Caco-2 (cell line): ENCODE results near the gene B4GALNT4. TPM values are rescaled to one million over a fixed set of nuclear protein-coding genes. Genes with fewer than 3 reads are reported as not detected.

Experiments used
- BruUV-seq: library from RNA; stranded (reverse); fragments of 400-500 nt; replicated peaks from 2 replicates; lab custom pipeline; 2021; lab: Mats Ljungman, UMichigan
- CTCF ChIA-PET: fragments of 300-600 bp; sonication (Branson Sonifier 250); formaldehyde crosslinking; loops from one replicate; lab custom pipeline; 2022; ENCODE audit warnings: antibody characterized with exemption; lab: Charles Lee
- POLR2A ChIA-PET: fragments of 300-600 bp; sonication (Branson Sonifier 250); formaldehyde crosslinking; loops from one replicate; lab custom pipeline; 2022; ENCODE audit warnings: antibody characterized with exemption; lab: Charles Lee
- DNase-seq, 2 experiments: peaks; one replicate each; pipeline versions ENCODE4 v3.0.0 to v3.0.0-alpha.2; 2020 to 2022
- H3K27me3 ChIP-seq: replicated peaks from 2 replicates; pipeline ENCODE4 v1.6.0; 2011; ENCODE audit warnings: low read length; ENCODE audit not compliant: control insufficient read depth, insufficient read depth
- H3K36me3 ChIP-seq: 2 replicates; pipeline ENCODE4 v1.5.1; 2011; ENCODE audit warnings: low read length; ENCODE audit not compliant: control insufficient read depth, insufficient read depth
- H3K4me1 ChIP-seq: fragments of 250-450 bp; sonication (Bioruptor Pico); 2 replicates; pipeline ENCODE4 v1.5.1; 2020; ENCODE audit warnings: mild to moderate bottlenecking
- H3K4me3 ChIP-seq: 2 replicates; pipeline ENCODE4 v1.5.1; 2011; ENCODE audit warnings: low read depth, mild to moderate bottlenecking, control low read depth, low read length
- H3K9me3 ChIP-seq: fragments of 250-450 bp; sonication (Bioruptor Pico); 2 replicates; pipeline ENCODE4 v1.5.1; 2020; ENCODE audit warnings: mild to moderate bottlenecking, moderate library complexity
- H3K27ac Mint-ChIP-seq: one replicate; pipeline ENCODE4 v1.8.0; 2022; ENCODE audit warnings: mixed read lengths; ENCODE audit not compliant: unreplicated experiment
- H3K27me3 Mint-ChIP-seq: one replicate; pipeline ENCODE4 v1.8.0; 2022; ENCODE audit warnings: mixed read lengths; ENCODE audit not compliant: insufficient read depth, unreplicated experiment
- H3K36me3 Mint-ChIP-seq: one replicate; pipeline ENCODE4 v1.8.0; 2022; ENCODE audit warnings: mild to moderate bottlenecking, mixed read lengths; ENCODE audit not compliant: insufficient read depth, unreplicated experiment
- H3K4me1 Mint-ChIP-seq: one replicate; pipeline ENCODE4 v1.8.0; 2022; ENCODE audit warnings: low read depth, mixed read lengths; ENCODE audit not compliant: unreplicated experiment
- H3K4me3 Mint-ChIP-seq: one replicate; pipeline ENCODE4 v1.8.0; 2022; ENCODE audit warnings: mild to moderate bottlenecking, moderate library complexity, mixed read lengths; ENCODE audit not compliant: unreplicated experiment
- H3K9me3 Mint-ChIP-seq: one replicate; pipeline ENCODE4 v1.8.0; 2022; ENCODE audit warnings: mixed read lengths; ENCODE audit not compliant: unreplicated experiment
- CTCF ChIP-seq, 2 experiments: fragments of 200-600 bp in 1 of 2; IDR thresholded peaks; 1 replicate in 1 of 2; 2 replicates in 1 of 2; pipeline versions ENCODE4 v1.5.1 to v1.8.0; 2011 to 2022; ENCODE audit warnings: antibody characterized with exemption in 1 of 2, control low read depth in 1 of 2, inconsistent platforms in 1 of 2, low read depth in 1 of 2, low read length in 1 of 2, mild to moderate bottlenecking in 1 of 2, moderate library complexity in 1 of 2; ENCODE audit not compliant: insufficient read depth in 1 of 2, severe bottlenecking in 1 of 2, unreplicated experiment in 1 of 2
- intact Hi-C: fragments of 100-400 bp; cut with micrococcal nuclease; formaldehyde crosslinking; loops from one replicate; pipeline ENCODE4 v1.10.0; 2022; ENCODE audit not compliant: unreplicated experiment
- total RNA-seq: library from RNA; stranded (reverse); gene quantifications from 2 replicates; pipeline ENCODE4 v1.2.3, GENCODE V29; 2022

Gene B4GALNT4
- total RNA-seq, 1 experiment from 2014 or later = 35.6 TPM

- no peaks in the 10 kb centered on the region for H3K36me3 Mint-ChIP-seq
- CTCF ChIA-PET = interaction anchor here (4.0 kb wide), 1 partner anchor 102 kb away, joined by 15 read pairs; no protein-coding TSS in a partner anchor
- no peak overlapping the region for H3K27ac Mint-ChIP-seq
- BruUV-seq = no TSS peak
- DNase-seq = no peak
- H3K9me3 Mint-ChIP-seq = no peaks in the 10 kb centered on the region
- Histone ChIP-seq H3K4me3 (no peak overlapping the region), H3K27me3 (no peaks in the 10 kb centered on the region), H3K9me3 (no peaks in the 10 kb centered on the region; the same call in 1 of the 2 replicates), H3K36me3 (no peaks in the 10 kb centered on the region), H3K4me1 (peaks cover 36% of the 10 kb centered on the region)
- POLR2A ChIA-PET = no interaction called here
- peaks cover 32% of the 10 kb centered on the region for H3K4me1 Mint-ChIP-seq
- intact Hi-C loops = no loop called here
- no peak for TF ChIP-seq CTCF (IDR thresholded peaks at IDR 0.05; ENCODE audit: insufficient read depth in 1 of 2, low read depth in 1 of 2, low read length in 1 of 2, severe bottlenecking in 1 of 2, unreplicated experiment in 1 of 2)
- H3K4me3 Mint-ChIP-seq = no peak overlapping the region
- H3K27me3 Mint-ChIP-seq = no peaks in the 10 kb centered on the region
Measured at GRCh38 chr11:352456-353031, 16.8 kb upstream of the B4GALNT4 start.

GRCh38 chr11:353179-353873, 16.0 kb upstream of the B4GALNT4 start:
- no peak overlapping the region for H3K4me3 ChIP-seq

More at GRCh38 chr11:353179-353873, 16.0 kb upstream of the B4GALNT4 start:
- H3K9me3 ChIP-seq = no peaks in the 10 kb centered on the region; the same call in 1 of the 2 replicates
- POLR2A ChIA-PET = no interaction called here
- Mint-ChIP-seq H3K9me3 (no peaks in the 10 kb centered on the region), H3K36me3 (no peaks in the 10 kb centered on the region), H3K27ac (peak overlapping the region; percentile 28), H3K27me3 (no peaks in the 10 kb centered on the region), H3K4me1 (peaks cover 32% of the 10 kb centered on the region), H3K4me3 (no peak overlapping the region)
- no peak for DNase-seq
- peaks cover 36% of the 10 kb centered on the region for H3K4me1 ChIP-seq
- CTCF ChIA-PET = interaction anchor here (4.0 kb wide), 1 partner anchor 103 kb away, joined by 15 read pairs; no protein-coding TSS in a partner anchor
- no peaks in the 10 kb centered on the region for H3K27me3 ChIP-seq
- TF ChIP-seq CTCF (IDR thresholded peaks at IDR 0.05; ENCODE audit: insufficient read depth in 1 of 2, low read depth in 1 of 2, low read length in 1 of 2, severe bottlenecking in 1 of 2, unreplicated experiment in 1 of 2) = no peak
- H3K36me3 ChIP-seq = no peaks in the 10 kb centered on the region
- intact Hi-C loops = no loop called here
- BruUV-seq = no TSS peak
